MM.1S (cell line): Measurements from ENCODE around the gene KRTAP4-11.
"Not testable (repeated sequence)": the region's sequence is repeated elsewhere in the genome, so short reads cannot be mapped to it uniquely, and the experiment has no call there.

Source experiments
- EZH2phosphoT487 ChIP-seq: fragments of 300-600 bp; sonication (generic); IDR thresholded peaks from 2 replicates; pipeline ENCODE4 v1.6.1; 2018; ENCODE audit warnings: antibody characterized with exemption, low read length
- TF ChIP-seq, protein P1 (sequence below): fragments of 300-600 bp; sonication (generic); IDR thresholded peaks from 2 replicates; pipeline ENCODE4 v1.5.1; 2016; ENCODE audit warnings: antibody characterized with exemption, low read length, mixed read lengths

- TF ChIP-seq EZH2phosphoT487: not testable (repeated sequence)
- TF ChIP-seq, protein P1, sequence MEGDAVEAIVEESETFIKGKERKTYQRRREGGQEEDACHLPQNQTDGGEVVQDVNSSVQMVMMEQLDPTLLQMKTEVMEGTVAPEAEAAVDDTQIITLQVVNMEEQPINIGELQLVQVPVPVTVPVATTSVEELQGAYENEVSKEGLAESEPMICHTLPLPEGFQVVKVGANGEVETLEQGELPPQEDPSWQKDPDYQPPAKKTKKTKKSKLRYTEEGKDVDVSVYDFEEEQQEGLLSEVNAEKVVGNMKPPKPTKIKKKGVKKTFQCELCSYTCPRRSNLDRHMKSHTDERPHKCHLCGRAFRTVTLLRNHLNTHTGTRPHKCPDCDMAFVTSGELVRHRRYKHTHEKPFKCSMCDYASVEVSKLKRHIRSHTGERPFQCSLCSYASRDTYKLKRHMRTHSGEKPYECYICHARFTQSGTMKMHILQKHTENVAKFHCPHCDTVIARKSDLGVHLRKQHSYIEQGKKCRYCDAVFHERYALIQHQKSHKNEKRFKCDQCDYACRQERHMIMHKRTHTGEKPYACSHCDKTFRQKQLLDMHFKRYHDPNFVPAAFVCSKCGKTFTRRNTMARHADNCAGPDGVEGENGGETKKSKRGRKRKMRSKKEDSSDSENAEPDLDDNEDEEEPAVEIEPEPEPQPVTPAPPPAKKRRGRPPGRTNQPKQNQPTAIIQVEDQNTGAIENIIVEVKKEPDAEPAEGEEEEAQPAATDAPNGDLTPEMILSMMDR: not testable (repeated sequence)
Observed at GRCh38 chr17:41104386-41105038, 13.7 kb downstream of the KRTAP4-11 start.
